AG08396 (cell line): ENCODE results near the gene NDUFV1.
A peak's percentile ranks its signal among the peaks of the same experiment; 100 is the strongest.

Experiments used
- DNase-seq: peaks from one replicate; pipeline ENCODE4 v3.0.0; 2012; ENCODE audit warnings: low spot score, mixed read lengths

NDUFV1 gene

DNA sequence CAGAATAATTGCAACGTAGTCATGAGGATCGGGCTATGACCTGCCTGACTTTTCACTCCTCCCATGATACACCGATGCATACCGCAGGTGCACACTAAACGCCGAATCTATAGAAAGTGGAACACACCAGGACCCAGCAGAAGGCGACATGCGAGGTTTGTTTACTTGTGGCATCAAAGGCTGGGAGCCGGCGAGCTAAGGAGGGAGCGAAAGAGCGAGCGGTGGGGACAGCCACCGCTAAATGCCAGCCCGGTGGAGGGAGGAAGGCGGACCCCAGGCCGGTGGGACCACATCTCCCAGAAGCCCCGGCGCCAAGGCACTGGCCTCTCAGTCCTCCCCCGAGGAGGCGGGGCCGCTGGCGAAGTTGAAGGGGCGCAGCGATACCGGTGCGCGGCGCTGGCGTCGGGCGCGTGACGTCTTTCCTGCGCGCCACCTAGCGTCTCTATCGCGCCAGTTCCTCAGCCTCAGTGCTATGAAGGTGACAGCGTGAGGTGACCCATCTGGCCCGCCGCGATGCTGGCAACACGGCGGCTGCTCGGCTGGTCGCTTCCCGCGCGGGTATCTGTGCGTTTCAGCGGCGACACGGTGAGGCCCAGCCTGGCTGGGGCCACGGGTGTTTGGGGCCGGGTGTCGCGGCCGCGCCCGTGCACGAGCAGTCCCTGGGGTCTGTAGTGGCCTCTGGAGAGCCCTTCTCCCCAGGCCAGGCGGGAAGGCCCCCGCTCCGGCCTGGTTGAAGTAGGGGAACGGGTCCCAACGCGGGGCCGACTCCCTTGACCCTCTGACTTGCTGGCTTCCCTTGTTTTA, at the start of gene NDUFV1:
Gene NDUFV1 (plus strand): TSS at position 445 of the 804 bp plus-strand sequence. CDS start 69 bp downstream, at position 514.
- DNase-seq = peak; percentile 94

DNA sequence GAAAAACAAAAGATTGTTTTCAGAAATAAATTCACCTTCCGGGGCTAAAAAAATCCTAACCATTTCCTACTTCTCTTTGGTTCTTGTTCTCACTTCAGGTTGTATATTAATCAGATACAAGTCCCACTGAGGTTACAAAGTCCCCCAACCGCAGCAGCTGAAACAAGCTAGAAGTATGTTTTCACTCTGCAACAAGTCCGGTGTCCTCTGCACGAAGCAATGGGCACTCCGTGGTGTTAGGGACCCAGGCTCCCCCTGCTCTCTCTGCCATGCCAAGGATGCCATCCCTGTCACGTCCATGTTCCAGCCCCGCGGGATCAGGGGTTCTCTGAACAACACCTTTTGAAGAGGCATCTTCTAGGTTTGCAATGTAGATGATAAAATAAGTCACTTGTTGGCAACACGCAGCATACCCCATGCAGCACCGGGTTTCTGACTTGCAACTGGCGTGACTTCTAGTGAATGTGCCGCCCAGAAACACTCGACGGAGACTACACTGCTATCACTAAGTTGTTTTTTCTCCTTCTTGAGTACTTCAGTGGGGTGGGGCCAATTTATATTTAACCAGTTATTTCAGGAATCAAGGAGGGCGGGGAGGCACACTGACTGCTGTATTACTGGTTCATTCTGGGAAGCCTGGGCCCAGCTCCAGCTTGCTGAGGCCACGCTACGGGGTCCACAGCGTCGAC, 48.5 kb upstream of the NDUFV1 start:
- no peak for DNase-seq

DNA sequence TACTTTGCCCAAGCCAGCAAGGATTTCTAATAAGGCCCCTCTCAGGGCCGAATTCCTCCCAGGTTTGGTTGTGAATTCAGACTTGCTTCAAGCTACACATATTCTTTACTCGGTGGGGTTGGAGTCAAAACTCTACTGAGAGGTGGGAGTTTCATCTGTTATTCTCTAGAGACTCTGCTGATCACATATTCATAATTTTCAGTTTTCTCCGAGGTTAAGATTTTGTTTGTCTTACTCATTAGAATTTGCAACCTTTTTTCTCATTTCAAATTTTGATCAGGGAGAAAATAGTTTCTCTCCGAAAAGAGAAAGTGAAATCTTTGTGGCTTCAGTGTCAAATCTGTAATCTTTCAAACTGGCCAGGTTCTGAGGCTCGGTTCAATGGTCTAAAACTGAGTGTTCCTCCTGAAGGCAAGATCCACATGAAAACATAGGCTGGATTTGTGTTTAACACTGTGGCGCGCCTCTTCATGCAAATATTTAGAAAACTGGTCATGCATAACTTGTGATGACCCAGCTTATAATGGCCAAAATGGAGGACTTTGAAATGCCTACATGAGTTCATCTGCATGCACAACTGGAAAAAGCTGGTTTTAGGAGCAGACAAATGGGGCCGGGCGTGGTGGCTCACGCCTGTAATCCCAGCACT, 44.6 kb upstream of the NDUFV1 start:
- DNase-seq = no peak

DNA sequence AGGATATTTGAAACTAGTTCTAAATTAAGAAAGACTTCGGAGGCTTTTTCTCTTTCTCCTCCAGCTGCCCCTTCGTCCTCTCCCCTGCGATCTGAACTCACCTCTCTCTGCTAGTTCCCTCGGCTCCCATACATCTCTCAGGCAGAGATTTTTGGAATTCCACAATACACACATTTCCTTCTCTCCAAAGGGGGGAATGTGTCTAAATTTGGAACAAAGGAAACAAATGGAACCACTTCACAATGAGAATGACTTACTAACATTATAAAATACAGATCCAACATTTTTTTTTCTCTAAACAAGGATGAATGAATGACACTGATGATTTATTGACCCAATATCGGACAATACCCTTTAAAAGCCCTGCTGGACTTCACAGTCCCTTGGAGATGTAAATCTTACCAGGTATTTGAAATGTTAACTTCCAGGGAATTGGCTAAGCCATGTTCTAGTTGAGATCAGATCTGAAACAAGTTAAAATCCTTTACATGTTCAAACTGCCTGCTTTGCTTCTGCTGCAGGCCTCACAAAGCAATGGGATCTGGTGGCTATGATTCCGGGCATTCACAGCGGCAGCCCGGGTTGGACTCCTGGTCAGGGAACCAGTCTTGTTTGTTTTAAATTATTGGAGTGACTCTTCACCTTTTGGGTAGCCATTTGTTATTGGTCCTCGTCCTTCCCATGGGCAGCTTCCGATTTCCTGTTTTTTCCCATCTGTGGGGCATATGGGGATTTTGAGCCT, 43.6 kb upstream of the NDUFV1 start:
- no peak for DNase-seq

DNA sequence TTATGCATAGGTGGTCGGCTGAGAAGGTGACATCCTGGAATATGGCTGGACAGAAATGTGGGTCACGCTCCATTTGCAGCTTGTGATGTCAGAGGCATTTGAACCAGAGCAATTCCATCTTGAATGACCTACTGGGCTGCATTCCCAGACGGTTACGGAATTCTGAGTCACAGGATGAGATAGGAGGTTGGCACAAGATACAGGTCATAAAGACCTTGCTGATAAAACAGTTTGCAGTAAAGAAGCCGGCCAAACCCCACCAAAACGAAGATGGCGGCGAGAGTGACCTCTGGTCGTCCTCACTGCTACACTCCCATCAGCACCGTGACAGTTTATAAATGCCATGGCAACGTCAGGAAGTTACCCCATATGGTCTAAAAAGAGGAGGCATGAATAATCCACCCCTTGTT, 43.0 kb upstream of the NDUFV1 start:
- peak; percentile 65 for DNase-seq

DNA sequence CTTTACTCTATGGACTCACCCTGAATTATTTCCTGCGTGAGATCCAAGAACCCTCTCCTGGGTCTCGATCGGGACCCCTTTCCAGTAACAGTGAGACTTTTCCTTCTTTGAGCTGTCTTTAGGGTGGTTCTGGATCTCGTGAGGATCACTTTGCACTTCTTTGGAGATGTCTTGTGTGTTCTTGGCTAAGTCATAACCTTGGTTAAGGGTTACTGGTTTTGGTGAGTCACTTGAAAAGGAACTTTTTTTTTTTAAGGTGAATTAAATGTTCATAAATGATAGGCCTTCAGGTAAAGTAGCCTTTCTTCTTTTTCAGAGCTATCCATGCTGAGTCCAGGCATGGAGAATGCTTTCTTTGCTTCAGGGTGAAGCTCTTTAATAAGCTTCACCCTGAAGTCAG, 42.5 kb upstream of the NDUFV1 start:
- DNase-seq = no peak

DNA sequence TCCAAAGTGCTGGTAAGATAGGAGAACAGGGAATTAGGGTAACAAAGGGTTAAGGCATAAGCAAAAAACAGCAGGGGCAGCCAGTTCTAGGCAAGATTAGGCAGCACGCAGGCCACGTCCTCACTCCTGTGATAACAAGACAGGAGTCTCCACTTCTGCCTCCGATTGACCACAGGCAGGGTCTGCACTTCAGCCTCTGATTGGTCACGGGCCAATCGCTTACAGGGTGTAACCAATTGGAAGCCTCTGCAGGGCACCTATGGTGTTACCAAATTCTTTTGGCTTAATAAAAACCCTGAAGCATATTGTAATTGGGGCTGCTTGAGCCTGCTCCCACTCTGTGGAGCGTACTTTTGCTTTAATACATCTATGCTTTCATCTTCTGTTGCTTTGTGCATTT, 35.3 kb upstream of the NDUFV1 start:
- no peak for DNase-seq

DNA sequence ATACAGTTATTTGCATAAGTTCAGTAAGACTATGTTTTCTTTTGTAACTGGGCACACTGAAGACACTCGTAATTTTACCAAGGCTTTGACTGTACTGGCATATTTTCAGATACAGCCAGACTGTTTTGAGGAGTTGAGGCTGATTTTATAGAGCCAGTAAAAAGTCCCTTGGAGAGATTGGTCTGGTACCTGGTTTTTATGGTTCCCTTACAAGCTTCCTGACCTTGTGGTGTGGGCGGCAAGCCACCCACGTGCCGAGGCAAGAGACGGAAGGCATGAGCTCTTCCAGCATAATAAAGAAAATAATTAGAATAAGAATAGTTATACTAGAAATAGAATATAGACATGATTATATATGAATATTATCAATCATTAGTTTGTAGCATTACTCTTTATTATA, 34.4 kb upstream of the NDUFV1 start:
- no peak for DNase-seq

DNA sequence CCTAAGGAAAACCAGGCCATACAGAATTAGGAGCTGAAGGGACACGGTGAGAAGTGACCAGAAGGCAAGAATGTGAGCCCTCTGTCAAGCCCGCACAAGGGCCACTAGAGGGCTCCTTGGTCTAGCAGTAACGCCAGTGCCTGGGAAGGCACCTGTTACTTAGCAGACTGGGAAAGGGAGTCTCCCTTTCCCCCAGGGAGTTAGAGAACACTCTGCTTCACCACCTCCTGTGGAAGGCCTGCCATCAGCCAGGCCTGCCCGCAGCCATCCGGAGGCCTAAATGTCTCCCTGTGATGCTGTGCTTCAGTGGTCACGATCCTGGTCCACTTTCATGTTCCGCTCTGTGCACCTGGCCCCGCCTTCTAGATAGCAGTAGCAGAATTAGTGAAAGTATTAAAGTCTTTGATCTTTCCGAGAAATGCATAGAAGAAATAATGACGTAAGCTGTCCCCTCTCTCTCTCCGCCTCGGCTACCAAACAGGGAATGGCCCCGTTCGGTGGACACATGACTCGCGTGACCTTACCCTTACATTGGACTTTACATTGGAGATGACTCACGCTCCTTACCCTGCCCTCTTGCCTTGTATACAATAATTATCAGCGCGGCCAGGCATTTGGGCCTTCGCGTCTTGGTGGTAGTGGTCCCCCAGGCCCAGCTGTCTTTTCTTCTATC, 33.9 kb upstream of the NDUFV1 start:
- DNase-seq = no peak

DNA sequence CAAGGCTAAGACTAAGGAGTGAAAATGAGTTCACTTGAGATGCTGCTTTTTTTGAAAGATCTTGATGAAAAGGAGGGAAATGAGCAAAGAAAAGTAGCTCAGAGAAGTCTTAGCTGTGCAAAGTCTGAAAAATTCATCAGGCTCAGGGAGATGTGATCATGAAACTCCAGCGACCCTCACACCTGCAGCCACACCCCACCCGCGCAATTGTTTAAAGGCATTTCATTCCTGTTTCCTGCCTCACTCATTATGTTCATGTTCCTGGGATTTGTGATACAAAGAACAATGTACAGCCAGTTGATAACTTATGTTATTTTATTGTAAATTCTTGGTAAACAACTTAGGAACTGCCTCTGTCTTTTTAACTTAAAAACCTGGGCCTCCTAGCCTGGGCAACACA, 31.8 kb upstream of the NDUFV1 start:
- no peak for DNase-seq

DNA sequence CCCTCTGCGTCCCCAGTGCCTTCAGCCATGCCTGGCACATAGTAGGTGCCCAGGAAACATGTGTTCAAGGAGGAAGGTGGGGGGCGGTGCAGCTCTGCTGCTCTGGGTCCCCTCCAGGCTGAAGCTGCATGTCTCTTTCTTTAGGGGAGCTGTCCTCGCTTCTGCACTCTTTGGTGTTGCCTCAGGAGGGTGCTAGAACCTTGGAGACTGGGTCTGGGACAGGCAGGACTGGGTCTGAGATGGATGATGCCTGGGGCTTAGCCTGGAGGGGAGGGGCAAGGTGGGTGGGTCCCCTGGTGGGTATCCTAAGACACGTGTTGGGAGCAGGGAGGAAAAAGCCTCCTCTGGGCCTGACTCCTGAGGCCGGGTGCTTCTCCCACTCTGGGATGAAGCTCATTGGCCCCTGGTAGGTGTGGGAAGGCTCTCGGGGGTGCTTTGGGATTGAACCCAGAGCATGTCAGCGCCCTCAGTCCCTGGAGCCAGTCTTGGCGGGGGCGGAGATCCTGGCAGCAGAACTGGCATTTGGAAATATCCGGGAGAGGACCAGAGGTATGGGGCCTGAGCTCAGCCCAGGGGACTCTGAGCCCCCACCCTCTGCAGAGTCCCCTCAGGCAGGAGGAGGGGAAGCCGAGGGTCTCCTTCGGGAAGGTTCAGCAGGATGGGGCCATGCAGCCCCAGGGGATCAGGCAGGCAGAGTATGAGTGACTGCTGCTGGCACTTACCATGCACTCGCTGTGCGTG, 29.8 kb upstream of the NDUFV1 start:
- DNase-seq = no peak

DNA sequence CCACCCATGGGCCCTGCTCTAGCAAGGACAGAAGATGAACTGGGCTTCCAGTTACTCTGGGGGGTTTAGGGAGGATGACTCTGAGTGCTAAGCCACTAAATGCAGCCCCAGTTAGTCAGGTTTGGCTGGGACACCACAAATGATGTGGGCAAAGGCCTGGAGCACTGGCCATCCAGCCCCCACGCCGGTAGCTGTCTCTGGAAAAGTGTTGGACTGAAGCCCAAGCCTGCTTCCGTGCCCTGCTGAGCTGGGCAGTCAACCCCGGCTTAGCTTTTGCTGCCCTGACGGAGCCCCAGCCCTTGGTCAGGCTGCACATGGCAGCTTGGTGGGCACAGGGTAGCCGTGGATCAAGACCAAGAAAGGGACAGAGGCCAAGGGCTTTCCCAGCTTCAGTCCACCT, 28.8 kb upstream of the NDUFV1 start:
- DNase-seq = no peak

DNA sequence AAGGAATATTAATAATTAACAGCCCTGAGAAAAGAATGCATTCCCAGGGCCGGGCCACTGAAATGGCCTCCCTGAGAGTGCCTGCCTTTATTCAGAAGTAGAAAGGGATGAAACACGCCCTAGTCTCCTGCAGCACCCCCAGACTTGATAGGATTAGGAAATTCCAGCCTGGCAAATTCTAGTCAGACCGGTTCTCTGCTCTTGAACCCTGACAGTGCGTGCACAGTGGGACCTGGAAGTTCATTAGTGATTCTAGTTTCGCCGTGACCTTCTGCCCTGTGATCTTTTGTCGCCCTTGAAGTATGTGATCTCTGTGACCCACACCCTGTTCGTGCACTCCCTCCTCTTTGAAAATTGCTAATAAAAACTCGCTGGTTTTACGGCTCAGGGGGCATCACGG, 25.3 kb upstream of the NDUFV1 start:
- DNase-seq = no peak

DNA sequence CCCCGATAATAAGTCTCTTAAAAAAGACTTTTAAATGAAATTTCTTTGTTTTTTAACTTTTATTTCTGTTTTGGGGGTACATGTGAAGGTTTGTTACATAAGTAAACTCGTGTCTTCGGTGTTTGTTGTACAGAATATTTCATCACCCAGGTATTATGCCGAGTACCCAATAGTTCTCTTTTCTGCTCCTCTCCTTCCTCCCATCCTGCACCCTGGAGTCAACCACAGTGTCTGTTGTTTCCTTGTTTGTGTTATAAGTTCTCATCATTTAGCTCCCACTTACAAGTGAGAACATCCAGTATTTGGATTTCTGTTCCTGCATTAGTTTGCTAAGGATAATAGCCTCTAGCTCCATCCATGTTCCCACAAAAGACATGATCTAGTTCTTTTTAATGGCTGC, 24.7 kb upstream of the NDUFV1 start:
- DNase-seq = no peak

DNA sequence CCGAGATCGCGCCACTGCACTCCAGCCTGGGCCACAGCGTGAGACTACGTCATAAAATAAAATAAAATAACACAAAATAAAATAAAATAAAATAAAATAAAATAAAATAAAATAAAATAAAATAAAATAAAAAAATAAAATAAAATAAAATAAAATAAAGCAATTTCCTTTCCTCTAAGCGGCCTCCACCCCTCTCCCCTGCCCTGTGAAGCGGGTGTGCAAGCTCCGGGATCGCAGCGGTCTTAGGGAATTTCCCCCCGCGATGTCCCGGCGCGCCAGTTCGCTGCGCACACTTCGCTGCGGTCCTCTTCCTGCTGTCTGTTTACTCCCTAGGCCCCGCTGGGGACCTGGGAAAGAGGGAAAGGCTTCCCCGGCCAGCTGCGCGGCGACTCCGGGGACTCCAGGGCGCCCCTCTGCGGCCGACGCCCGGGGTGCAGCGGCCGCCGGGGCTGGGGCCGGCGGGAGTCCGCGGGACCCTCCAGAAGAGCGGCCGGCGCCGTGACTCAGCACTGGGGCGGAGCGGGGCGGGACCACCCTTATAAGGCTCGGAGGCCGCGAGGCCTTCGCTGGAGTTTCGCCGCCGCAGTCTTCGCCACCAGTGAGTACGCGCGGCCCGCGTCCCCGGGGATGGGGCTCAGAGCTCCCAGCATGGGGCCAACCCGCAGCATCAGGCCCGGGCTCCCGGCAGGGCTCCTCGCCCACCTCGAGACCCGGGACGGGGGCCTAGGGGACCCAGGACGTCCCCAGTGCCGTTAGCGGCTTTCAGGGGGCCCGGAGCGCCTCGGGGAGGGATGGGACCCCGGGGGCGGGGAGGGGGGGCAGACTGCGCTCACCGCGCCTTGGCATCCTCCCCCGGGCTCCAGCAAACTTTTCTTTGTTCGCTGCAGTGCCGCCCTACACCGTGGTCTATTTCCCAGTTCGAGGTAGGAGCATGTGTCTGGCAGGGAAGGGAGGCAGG, 23.2 kb upstream of the NDUFV1 start, which contains the start of gene GSTP1:
Gene GSTP1 (plus strand): TSS at position 566 of the 958 bp plus-strand sequence. CDS start 32 bp downstream, at position 598.
- DNase-seq = peak; percentile 97

DNA sequence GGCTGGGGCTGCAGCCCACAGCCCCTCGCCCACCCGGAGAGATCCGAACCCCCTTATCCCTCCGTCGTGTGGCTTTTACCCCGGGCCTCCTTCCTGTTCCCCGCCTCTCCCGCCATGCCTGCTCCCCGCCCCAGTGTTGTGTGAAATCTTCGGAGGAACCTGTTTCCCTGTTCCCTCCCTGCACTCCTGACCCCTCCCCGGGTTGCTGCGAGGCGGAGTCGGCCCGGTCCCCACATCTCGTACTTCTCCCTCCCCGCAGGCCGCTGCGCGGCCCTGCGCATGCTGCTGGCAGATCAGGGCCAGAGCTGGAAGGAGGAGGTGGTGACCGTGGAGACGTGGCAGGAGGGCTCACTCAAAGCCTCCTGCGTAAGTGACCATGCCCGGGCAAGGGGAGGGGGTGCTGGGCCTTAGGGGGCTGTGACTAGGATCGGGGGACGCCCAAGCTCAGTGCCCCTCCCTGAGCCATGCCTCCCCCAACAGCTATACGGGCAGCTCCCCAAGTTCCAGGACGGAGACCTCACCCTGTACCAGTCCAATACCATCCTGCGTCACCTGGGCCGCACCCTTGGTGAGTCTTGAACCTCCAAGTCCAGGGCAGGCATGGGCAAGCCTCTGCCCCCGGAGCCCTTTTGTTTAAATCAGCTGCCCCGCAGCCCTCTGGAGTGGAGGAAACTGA, 22.4 kb upstream of the NDUFV1 start:
- peak; percentile 76 for DNase-seq

DNA sequence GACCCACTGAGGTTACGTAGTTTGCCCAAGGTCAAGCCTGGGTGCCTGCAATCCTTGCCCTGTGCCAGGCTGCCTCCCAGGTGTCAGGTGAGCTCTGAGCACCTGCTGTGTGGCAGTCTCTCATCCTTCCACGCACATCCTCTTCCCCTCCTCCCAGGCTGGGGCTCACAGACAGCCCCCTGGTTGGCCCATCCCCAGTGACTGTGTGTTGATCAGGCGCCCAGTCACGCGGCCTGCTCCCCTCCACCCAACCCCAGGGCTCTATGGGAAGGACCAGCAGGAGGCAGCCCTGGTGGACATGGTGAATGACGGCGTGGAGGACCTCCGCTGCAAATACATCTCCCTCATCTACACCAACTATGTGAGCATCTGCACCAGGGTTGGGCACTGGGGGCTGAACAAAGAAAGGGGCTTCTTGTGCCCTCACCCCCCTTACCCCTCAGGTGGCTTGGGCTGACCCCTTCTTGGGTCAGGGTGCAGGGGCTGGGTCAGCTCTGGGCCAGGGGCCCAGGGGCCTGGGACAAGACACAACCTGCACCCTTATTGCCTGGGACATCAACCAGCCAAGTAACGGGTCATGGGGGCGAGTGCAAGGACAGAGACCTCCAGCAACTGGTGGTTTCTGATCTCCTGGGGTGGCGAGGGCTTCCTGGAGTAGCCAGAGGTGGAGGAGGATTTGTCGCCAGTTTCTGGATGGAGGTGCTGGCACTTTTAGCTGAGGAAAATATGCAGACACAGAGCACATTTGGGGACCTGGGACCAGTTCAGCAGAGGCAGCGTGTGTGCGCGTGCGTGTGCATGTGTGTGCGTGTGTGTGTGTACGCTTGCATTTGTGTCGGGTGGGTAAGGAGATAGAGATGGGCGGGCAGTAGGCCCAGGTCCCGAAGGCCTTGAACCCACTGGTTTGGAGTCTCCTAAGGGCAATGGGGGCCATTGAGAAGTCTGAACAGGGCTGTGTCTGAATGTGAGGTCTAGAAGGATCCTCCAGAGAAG, 21.6 kb upstream of the NDUFV1 start:
- DNase-seq = no peak

DNA sequence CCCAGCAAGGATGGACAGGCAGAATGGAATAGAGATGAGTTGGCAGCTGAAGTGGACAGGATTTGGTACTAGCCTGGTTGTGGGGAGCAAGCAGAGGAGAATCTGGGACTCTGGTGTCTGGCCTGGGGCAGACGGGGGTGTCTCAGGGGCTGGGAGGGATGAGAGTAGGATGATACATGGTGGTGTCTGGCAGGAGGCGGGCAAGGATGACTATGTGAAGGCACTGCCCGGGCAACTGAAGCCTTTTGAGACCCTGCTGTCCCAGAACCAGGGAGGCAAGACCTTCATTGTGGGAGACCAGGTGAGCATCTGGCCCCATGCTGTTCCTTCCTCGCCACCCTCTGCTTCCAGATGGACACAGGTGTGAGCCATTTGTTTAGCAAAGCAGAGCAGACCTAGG, 20.8 kb upstream of the NDUFV1 start:
- no peak for DNase-seq
